Lower leg skin (tissue), 3 donors: Measurements from ENCODE around the gene CDCA7.

Experiments
- CTCF ChIP-seq, 3 donors: fragments of 450-650 bp; IDR thresholded peaks; one replicate each; pipeline ENCODE4 v1.5.1; 2016; ENCODE audit warnings: antibody characterized with exemption in 3 of 3, mild to moderate bottlenecking in 3 of 3, moderate library complexity in 2 of 3
- POLR2A ChIP-seq, 2 donors: fragments of 450-650 bp; IDR thresholded peaks; one replicate each; pipeline ENCODE4 v1.6.1; 2016 to 2017; ENCODE audit warnings: antibody characterized with exemption in 2 of 2, mild to moderate bottlenecking in 1 of 2, moderate library complexity in 1 of 2

GRCh38 chr2:173349287-173349686 is 5.4 kb upstream of the CDCA7 start:
- TF ChIP-seq POLR2A (IDR thresholded peaks at IDR 0.05) (no peak), CTCF (IDR thresholded peaks at IDR 0.05) (no peak)
